GM12892 (cell line): ENCODE data around the gene ECI1.

Source experiments
- POLR2A ChIP-seq: IDR thresholded peaks from 2 replicates; pipeline ENCODE4 v1.6.1; 2011; ENCODE audit warnings: low read depth, low read length, control low read depth
- POLR2AphosphoS5 ChIP-seq: IDR thresholded peaks from 2 replicates; pipeline ENCODE4 v1.6.1; 2011; ENCODE audit warnings: low read depth, low read length, control low read depth
- TAF1 ChIP-seq: IDR thresholded peaks from 2 replicates; pipeline ENCODE4 v1.6.1; 2011; ENCODE audit warnings: low read depth, mild to moderate bottlenecking, control low read depth, low read length, borderline replicate concordance

DNA sequence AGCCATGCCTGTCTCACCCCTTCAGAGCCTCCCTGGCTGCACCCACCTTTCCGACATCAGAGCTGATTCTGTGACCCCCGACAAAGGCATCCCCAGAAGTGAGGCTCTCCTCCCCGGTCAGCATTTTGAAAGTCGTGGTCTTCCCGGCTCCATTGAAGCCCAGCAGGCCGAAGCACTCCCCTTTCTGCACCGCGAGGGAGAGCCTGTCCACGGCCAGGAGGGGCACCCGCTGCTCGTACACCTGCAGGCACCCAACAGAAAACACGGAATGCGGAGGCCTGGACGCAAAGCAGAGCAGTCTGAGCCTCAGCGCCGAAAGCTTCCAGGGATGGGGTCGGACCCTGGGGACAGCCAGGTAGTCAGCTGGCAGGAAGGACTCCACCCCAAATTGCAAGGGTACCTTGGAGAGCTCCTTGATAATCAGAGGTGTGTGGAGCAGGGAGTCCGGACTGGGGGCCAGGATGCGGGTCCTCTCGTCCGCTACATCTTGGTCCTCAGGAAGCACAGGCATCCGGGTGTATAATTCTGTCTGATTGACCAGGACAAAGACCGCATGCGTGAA is 29.7 kb upstream of the ECI1 start:
- TF ChIP-seq POLR2A = no peak
- no peak for TF ChIP-seq POLR2AphosphoS5
- no peak for TF ChIP-seq TAF1
